Muscle layer of duodenum (tissue), 2 donors: ENCODE results near the gene CORO1A.
"Not testable (repeated sequence)": the region's sequence is repeated elsewhere in the genome, so short reads cannot be mapped to it uniquely, and the experiment has no call there.

Source experiments
- H3K27ac ChIP-seq: one replicate; pipeline ENCODE4 v1.7.0; 2013; ENCODE audit warnings: mild to moderate bottlenecking, low read length
- H3K27me3 ChIP-seq: one replicate; pipeline ENCODE4 v1.7.0; 2013; ENCODE audit warnings: low read depth, mild to moderate bottlenecking, control low read depth, low read length
- H3K36me3 ChIP-seq, 2 donors: one replicate each; pipeline ENCODE4 v1.7.0; 2013; ENCODE audit warnings: low read length in 2 of 2, control low read depth in 1 of 2, mild to moderate bottlenecking in 1 of 2; ENCODE audit not compliant: insufficient read depth in 2 of 2, control insufficient read depth in 1 of 2
- H3K4me1 ChIP-seq, 2 donors: one replicate each; pipeline ENCODE4 v1.7.0; 2013; ENCODE audit warnings: low read length in 2 of 2, mild to moderate bottlenecking in 2 of 2, control low read depth in 1 of 2, moderate library complexity in 1 of 2; ENCODE audit not compliant: insufficient read depth in 2 of 2, control insufficient read depth in 1 of 2
- H3K4me3 ChIP-seq, 2 donors: one replicate each; pipeline ENCODE4 v1.7.0; 2013; ENCODE audit warnings: low read length in 2 of 2, low read depth in 1 of 2, mild to moderate bottlenecking in 1 of 2
- H3K9me3 ChIP-seq, 2 donors: one replicate each; pipeline ENCODE4 v1.7.0; 2013; ENCODE audit warnings: low read length in 2 of 2, control low read depth in 1 of 2, mild to moderate bottlenecking in 1 of 2; ENCODE audit not compliant: control insufficient read depth in 1 of 2
- donor health status: healthy.

The CORO1A gene

DNA sequence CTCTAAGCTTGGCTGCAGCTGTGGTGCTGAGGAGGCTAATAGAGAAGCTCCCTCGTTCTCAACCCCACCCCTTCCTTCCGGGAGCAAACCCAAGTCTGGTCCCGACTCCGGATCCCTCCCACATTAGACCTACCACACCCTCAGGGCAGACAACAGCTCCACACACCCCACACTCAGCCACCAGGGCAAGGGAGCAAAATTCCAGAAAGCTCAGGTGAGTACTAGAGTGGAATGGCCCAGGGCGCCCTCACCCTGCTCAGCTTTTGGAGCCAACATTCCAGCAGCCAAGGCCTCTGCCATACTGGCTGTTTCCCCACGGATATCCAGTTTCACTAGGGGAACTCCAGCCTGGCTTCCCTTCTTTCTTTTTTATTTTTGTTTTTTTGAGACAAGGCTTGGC, 25.6 kb downstream of the CORO1A start:
- not testable (repeated sequence) for H3K36me3 ChIP-seq, H3K27me3 ChIP-seq, H3K9me3 ChIP-seq, H3K4me3 ChIP-seq, H3K4me1 ChIP-seq, H3K27ac ChIP-seq

DNA sequence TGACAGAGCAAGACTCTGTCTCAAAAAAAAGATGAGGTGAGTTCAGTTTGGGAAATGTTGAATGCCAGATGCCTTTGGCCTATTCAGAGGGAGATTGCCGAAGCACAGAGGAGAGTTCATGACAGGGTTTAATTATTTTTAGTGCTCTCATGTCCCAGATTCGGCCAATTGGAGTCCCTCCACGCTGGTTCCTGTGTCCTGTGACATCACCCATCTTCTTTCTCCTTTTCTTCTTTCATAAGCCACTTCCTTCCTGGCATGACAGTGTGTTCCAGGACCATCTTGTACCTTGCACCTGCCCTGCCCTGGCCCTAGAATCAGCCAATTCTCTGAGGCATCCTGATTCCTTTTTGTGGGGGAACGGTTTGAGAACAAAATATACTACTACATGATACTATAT, 28.0 kb downstream of the CORO1A start:
- not testable (repeated sequence) for H3K27ac ChIP-seq, H3K4me3 ChIP-seq, H3K4me1 ChIP-seq, H3K27me3 ChIP-seq, H3K36me3 ChIP-seq, H3K9me3 ChIP-seq

DNA sequence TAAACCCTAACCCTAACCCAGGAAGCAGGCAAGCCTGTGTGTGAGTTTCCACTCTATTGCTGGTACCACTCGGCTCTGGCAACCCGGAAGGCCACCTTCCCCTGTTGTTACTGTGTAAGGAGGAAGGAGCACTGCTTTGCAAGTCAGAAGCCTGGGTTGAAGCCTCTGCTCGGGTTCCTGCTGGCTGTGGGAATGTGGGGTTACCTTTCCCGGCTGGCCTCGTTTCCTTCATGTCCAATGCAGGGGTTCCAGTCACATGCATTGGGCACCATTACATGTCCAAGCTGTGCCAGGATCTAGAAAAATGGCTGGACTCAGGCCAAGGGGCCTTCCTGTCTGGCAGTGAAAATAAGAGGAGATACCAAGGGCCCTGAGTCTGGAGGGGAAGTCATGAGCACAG, 33.7 kb downstream of the CORO1A start:
- H3K9me3 ChIP-seq, H3K27ac ChIP-seq, H3K36me3 ChIP-seq, H3K4me1 ChIP-seq, H3K27me3 ChIP-seq, H3K4me3 ChIP-seq: not testable (repeated sequence)
